NCI-H1092 (cell line): ENCODE data around the gene MS4A18.
"Not testable (repeated sequence)": the region's sequence is repeated elsewhere in the genome, so short reads cannot be mapped to it uniquely, and the experiment has no call there.

Experiments used
- DNase-seq: peaks from one replicate; lab custom pipeline; 2025; lab: John Stamatoyannopoulos, UW

The MS4A18 gene

DNA sequence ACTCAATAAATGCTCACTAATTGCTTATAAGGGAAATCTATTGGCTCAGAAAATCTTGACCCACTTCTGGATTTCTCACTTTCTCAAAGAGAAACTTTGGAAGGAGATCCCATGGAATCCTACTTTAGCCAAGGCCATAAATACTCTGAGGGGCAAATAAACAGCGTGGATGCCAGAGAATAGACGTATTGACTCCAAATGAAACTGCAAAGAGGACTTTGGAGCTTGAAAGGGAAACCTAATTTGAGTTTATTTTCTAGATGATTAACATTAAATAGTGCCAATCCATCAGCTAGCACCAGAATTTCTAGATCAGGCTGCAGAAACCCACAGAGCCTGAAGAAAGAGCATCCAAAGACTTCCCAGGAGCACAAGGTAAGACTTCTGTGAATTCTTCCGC, at the start of gene MS4A18:
MS4A18 (plus strand) TSS at position 301 of the 400 bp plus-strand sequence.
- DNase-seq = no peak

DNA sequence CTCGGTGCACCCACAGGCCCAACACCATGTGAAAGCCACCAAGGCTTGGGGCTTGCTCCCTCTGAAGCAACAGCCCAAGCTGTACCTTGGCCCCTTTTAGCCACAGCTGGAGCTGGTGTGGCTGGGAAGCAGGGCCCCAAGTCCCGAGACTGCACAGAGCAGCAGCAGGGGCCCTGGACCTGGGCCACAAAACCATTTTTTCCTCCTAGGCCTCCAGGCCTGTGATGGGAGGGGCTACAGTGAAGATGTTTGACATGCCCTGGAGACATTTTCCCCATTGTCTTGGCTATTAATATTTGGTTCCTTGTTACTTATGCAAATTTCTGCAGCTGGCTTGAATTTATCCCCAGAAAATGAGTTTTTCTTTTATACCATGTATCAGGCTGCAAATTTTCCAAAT, 46.3 kb upstream of the MS4A18 start:
- DNase-seq = not testable (repeated sequence)

DNA sequence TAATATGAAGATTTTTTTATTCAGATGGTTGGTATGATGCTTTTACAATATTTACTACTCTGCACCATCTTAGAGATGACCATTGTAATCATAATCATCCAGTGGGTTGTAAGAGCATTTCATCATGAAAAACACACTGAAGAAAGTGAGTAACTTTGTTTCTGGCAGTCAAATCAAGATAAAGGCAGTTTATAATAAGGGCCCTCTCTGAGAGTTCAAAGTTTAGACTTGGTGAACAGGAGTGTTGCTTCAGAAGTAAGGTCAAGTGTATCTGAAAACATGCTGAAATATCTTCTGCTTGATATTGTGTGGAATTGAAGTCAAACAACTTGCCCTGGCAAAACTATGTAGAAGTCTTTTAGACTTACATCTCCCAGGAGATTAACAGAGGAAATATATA, 44.6 kb upstream of the MS4A18 start:
- DNase-seq = no peak

DNA sequence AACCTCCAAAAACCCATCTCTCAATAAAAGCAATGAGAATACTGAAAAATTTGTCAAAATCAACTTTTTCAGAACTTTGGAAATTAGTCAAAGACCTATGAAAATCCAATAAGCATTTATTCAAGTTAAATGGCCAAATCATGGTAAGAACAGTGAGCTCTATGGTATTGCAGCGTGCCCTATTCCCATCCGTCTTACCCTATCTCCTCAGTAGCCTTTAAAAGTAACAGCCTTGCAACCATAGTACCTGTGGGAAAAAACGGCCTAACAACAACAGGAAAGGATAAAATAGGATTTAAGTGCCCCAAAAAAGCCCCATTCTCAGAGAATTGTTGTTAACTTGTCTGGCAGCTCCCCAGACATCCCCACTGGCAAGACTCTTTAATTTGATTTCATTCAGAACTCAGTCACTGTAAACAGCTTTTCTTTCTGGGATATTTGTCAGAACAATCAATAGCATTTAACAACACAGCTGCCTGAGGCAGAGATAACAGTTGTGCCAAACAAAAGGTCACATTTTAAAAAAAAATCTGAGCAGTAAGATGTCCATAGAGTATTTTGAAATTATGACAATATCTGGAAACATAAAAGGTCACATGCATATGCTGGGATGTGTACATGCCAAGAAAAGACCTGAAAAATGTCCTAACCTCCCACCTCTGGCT, 43.9 kb upstream of the MS4A18 start:
- no peak for DNase-seq

DNA sequence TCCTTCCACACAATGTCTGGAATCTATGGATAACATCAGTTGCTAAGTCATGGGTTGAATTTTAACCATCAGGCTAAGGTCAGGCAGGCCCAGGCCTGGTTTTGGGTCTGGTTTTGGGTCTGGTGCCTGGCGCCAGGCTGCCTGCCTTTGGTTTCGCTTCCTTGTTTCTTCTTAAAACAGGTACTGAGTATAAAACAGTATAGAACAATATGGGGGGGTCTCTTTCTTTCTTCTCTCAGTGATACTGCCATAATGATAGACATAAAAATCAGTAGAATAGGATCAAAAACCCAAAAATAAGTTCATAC, 40.0 kb upstream of the MS4A18 start:
- DNase-seq = not testable (repeated sequence)

DNA sequence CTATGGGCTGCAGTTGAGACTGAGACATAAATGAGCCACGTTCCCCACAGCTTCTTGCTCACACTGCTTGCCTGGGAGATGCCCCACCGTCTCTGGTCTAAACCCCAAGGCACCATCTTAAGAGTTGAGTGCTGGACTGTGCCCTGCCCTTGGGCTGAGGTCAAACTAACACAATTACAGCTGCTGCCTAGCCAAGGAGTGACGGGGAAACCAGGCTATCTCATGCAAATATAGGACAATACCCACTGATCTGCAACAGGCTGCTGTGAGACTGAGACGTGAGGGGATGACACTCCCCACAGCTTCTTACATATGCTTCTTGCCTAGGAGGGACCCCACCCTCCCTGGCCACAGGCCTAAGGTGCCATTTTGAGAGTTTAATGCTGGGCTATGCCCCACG, 32.9 kb upstream of the MS4A18 start:
- DNase-seq = no peak

DNA sequence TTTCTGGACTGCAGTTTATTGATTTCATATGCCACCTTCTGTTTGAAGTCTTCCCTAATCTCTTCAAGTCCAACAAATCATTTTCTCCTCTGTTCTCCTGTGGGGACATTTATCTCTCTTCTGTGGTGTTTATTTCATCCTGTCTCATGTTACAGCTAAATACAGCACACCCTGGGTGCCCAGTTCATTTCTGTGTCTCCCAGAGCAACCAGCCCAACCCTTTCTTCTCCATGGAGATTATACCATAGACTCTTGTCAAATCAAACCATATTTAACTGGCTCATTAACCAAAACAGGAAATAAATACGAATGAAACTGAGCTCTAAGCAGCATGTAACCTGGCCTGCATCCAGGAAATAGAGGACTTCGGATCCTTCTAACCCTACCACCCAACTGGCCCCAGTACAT, 25.2 kb upstream of the MS4A18 start, which contains the start of gene MS4A8:
MS4A8 (plus strand) TSS at position 329 of the 408 bp plus-strand sequence. CDS start 1,249 bp downstream, outside the sequence.
- peak; percentile 95 for DNase-seq

DNA sequence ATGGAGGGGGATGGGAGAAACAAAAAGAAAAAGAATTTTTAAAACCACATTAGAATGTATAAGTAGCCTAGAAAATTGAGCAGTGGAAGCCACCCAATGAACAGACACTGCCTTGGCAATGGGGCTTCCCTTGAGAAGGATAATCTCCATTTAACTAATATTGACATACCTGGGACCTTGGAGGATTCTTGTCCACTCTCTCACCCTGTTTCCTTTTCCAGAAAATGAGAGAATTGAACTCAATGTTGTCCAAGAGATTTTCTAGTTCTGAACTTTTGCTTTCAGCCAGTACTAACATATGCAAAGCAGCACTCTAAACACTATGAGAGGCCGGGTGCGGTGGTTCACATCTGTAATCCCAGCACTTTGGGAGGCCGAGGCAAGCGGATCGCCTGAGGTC, 24.6 kb upstream of the MS4A18 start:
- DNase-seq = no peak

DNA sequence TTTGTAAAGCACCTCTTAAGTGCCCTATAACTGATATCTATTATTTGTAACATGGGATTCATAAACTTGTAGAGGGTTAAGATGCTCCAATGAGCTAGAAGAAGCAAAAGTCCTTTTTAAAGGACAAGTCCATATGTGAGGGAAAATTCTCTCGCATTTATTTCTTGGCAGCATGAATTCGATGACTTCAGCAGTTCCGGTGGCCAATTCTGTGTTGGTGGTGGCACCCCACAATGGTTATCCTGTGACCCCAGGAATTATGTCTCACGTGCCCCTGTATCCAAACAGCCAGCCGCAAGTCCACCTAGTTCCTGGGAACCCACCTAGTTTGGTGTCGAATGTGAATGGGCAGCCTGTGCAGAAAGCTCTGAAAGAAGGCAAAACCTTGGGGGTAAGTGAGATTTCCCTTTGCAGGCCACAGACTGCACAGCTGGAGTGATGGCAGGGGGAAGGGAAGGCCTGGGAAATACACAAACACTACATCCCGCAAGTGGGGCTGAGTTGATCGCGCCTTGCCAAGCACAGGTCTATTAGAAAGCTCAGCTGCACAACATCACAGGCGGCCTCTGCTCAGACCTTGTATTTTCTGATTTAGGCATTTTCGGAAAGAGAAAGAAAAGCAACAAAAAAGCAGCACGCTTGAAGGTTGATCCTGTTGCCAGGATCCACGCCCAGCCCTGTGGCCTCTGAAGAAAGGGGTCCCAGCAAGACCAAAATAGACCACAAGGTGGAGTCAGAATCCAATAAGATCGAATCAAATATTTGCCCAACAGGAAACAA, 23.6 kb upstream of the MS4A18 start:
- DNase-seq = peak; percentile 88

DNA sequence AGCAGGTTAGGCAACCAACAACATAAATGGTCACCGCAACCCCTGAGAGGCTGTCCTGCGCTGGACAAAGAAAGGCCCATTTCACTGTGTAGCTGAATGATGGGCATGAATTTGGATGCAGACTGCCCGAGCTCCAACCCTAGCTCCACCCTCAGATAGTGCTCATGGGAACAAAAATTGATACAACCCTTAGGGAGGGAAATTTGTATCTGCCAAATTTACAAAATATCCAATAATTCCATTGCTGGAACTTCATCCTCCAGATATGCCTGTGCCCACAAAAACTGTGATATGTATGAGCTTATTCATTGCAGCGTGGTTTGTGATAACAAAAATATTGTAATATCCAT, 23.1 kb upstream of the MS4A18 start:
- no peak for DNase-seq

DNA sequence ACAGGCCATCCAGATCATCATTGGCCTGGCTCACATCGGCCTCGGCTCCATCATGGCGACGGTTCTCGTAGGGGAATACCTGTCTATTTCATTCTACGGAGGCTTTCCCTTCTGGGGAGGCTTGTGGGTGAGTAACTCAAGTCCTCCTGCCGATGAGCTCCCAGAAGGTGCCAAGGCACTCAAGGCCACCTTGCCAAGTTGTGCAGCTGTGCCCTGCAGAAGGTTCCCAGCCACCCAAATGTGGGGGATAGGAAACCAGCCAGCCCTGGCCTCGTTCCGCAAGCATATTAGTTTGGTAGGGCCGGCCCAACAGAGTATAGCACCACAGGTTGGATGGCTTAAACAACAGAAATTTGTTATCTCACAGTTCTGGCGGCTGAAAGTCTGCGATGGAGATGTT, 21.1 kb upstream of the MS4A18 start:
- no peak for DNase-seq

DNA sequence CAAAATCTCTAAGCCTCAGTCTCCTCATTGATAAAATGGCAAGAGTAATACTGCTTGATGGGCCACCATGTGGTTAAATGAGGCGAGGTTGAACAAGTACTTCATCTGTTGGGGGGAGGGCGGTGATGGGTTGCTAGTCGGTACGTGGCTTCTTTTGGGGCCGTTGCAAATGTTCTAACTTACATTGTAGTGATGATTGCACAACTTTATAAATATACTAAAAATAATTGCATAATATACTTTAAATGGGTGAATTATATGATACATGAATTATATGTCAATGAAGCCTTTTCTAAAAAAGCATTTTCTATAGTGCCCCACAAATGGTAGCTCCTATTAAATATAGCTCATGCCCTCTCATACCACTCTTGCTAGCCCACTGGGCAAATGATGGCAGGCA, 18.6 kb upstream of the MS4A18 start:
- no peak for DNase-seq

DNA sequence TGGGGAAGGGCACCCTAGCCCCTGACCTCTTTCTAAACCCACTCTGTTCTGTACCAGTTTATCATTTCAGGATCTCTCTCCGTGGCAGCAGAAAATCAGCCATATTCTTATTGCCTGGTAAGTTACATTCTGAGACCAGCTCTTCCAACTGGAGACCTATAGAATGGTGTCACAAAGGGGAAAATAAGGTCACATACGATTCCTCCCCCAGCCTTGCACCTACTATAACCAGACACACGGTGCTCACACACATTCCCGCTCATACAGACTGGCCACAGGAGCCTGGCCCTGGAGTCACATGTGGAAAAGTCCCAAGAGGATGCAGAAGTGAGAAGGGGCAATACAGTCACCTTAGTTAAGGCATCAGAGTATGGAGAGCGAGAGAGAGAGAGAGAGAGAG, 17.6 kb upstream of the MS4A18 start:
- DNase-seq = no peak

DNA sequence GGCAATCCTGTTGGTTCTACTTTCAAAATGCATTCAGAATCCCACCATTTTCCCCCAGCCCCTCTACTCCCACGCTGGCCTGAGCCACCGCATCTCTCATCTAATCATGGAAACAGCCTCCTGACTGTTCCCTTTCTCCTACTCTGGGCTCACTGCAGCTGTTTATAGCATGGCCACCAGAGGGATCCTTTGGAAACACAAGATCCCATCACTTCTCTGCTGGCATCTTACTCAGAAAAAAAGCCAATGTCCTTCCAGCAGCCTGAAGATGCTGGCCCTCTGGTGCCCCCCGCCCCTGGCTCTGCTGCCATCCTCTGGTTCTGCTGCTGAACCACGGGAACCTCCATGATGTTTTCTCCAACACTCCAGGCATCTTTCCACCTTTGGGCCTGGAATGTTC, 14.0 kb upstream of the MS4A18 start:
- DNase-seq = no peak

DNA sequence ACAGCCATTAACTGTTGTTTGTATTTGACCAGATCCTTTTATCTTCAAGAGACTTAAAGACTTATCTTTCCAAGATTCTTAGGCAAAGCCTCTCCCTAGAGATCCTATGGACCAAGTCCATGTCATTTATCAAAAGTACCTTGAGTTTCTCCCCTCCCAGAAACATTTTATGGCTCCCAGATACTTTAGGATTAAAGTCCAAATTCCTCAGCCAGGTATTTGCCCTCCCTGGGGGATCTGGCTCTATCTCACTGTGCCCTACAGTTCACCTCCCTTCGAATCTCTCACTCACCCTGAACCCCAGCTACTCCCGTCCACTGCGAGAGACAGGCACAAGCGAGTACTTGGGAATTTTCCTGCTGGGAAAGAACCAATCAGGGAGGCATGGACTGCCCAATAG, 13.2 kb upstream of the MS4A18 start:
- DNase-seq = no peak

DNA sequence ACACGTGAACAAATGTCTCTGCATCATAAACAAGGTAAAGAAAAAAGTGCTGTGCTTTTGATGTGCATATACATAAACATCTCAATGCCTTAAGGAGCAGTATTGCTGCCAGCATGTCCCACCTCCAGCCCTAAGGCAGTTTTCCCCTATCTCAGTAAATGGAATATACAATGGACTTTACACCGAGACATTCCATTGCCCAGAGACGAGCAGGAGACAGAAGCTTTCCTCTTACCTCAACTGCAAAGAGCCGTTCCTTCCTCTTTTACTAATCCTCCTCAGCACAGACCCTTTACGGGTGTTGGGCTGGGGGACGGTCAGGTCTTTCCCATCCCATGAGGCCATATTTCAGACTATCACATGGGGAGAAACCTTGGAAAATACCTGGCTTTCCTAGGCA, 11.1 kb upstream of the MS4A18 start:
- not testable (repeated sequence) for DNase-seq

DNA sequence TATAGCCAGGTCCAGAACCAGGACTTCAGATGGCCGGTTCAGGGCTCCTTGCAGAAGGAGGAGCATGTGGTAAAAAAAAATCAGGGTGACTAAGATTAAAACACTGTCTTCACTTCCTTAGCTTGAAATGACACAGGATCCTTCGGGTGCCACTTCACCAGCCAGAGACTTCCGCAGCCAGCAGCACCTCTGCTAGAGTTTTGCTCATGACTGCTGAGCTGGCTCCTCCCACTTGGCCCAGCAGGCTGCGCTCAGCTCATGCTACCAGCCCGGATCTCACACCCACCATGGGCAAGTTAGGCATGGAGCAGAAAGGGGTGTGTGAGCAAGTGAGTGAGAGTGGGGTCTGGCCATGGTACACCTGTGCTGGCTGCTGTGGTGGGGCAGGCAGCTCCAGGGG, 6.6 kb upstream of the MS4A18 start:
- DNase-seq = no peak

DNA sequence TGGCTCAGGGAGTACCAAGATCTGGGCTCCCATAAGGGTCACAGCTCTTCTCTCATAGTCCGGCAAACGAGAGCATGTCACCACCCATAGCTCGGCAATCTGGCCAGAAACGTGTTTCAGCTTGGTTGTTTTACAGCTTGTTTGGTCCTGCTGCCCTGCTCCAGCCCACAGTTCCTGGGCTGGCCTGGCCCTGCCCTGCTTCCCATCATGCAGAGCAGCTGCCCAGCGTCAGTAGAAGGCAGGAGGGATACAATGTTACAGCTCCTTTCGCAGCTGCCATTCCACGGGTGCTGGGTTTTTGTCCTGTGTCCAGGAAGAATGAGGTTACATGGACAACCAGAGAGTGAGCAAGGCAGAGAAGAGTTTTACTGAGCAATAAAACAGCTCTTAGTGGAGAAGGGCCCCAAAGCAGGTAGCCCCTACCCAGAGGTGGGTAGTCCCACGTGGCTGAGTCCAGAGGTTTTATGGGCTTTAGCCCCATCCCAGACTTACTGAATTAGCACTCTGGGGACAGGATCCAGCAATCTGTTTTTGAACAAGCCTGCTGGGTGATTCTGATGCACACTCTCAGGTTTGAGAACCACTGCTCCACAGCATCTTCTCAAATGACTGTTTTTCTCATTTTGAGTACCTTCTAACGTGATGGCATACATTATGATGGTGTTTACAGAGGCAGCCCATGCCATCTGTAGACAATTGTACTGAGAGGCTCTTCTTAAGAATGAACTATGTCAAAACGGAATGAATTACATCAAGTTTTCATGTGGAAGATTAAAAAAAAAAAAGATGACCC, 5.8 kb upstream of the MS4A18 start:
- DNase-seq = no peak

DNA sequence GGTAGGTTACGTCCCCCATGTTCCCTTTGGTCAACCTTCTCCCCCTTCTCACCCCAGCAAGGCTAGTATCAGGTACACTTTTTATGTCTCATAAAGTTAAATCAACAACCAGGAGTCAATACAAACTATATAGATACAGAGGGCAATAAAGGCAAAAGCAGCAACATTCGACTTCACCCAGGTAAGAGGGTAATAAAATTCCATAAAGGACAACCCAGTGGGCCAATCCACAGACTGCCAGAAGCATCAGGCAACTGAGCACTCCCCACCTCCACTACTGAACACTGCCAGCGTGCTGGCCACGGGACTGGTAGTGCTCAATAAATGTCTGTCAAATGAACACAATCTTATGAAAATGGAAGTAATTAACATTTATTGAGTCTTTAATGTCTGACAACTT, 5.1 kb upstream of the MS4A18 start:
- no peak for DNase-seq

DNA sequence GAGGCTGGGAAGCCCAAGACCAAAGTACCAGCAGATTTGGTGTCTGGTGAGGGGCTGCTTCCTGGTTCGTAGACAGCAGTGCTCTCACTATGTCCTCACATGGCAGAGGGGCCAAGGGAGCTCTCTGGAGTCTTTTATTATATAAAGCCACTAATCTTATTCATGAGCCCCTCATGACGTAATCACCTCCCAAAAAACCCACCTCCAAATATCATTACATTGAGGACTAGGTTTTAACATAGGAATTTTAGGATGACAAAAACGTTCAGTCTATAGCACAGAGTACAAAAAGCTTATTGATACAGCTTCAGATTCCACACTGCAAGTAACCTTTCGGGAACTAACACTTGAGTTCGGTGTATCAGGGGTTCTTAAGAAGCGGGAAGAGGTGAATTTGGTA, 4.1 kb upstream of the MS4A18 start:
- DNase-seq = no peak

DNA sequence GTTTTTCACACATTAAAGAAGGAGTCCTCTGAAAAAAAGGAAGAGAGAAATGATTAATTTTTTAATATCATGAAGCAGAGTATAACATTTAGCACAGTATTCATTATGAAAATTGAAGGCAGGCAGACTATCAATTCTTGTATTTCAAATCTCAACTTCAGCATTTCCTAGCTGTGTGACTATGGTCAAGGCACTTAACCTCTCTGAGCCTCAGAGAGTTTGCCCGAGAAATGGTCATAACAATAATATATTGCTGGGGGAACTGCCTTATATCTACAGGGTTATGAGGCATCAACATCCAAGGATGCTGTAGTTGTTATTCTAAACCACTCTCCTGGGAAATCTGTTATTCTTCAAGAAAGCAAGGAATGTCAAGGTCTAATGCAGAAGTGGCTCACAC, 1.1 kb downstream of the MS4A18 start:
- DNase-seq = no peak

DNA sequence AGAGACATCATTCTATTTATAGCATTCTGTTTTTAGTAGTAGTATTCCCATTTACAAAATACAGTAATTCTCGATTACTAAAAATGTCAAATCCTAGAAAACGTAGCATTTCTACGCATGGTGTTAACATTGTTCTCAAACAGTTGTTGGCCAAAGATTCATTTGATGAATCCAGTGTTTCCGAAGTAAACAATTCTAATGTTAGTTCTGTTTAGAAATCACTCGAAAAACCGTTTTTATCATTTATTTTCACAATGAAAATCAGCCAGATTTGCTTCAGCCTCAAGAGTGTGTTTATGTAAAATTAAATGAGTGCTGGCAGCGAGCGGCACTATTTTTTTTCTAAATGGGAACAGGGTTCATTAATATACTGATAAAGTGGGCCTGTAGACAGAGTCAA, 7.1 kb downstream of the MS4A18 start:
- no peak for DNase-seq

DNA sequence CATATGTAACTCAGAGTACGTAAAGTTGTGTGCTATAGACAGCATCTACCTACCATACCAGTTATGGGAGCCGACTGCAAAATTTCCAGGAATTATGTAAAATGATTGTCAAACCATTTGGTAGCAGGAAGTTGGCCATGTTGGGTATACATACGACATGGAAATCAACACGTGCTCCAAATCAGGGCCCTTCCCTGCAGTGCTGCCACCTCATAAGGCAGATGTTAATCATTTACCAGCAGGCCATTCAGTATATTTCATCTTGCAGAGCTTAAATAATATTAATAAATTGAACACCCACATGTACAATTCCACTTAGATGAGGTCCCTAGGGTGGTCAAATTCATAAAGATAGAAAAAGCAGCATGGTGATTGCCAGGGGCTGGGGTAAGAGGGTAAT, 9.8 kb downstream of the MS4A18 start:
- no peak for DNase-seq
